GM12878 (cell line): Measurements from ENCODE around the gene HS3ST2. TPM values are rescaled to one million over a fixed set of nuclear protein-coding genes. Genes with fewer than 3 reads are reported as not detected.

Experiments
- ATAC-seq: fragments of 200-7000 bp; cut with Tn5 transposase; 3 replicates; pipeline ENCODE4 v1.9.1; 2020; ENCODE audit warnings: mild to moderate bottlenecking, moderate library complexity
- BruUV-seq: library from RNA; stranded (reverse); fragments of 400-500 nt; replicated peaks from 2 replicates; lab custom pipeline; 2021; lab: Mats Ljungman, UMichigan
- CTCF ChIA-PET: fragments of 300-600 bp; sonication (Branson Sonifier 250); formaldehyde crosslinking; extraction: SDS; loops from one replicate; lab custom pipeline; 2021; ENCODE audit warnings: inconsistent platforms; lab: Yijun Ruan, JAX
- POLR2A ChIA-PET: fragments of 350-600 bp; formaldehyde crosslinking; extraction: SDS; loops from one replicate; lab custom pipeline; 2021; ENCODE audit warnings: inconsistent platforms; lab: Charles Lee
- RAD21 ChIA-PET: fragments of 300-600 bp; sonication (Branson Sonifier 250); formaldehyde crosslinking; loops from one replicate; lab custom pipeline; 2023; ENCODE audit warnings: antibody characterized with exemption; ENCODE audit not compliant: unreplicated experiment; lab: Charles Lee
- SMC1A ChIA-PET: fragments of 300-600 bp; sonication (Branson Sonifier 250); formaldehyde crosslinking; loops from one replicate; lab custom pipeline; 2023; ENCODE audit not compliant: unreplicated experiment, uncharacterized antibody; lab: Charles Lee
- DNase-seq: peaks from one replicate; pipeline ENCODE4 v3.0.0-alpha.2; 2011; ENCODE audit warnings: low read depth, low spot score
- FAIRE-seq: peaks from 3 replicates; lab custom pipeline; 2011; peaks lifted over from hg19 to GRCh38; lab: Jason Lieb, UNC
- H2AFZ ChIP-seq: 2 replicates; pipeline ENCODE4 v1.6.0; 2011; ENCODE audit warnings: low read depth, low read length, control low read depth; ENCODE audit not compliant: control insufficient read depth
- H3K27ac ChIP-seq: 2 replicates; pipeline ENCODE4 v1.5.1; 2011; ENCODE audit warnings: control low read depth; ENCODE audit not compliant: control insufficient read depth, insufficient read depth
- H3K27me3 ChIP-seq, 2 experiments: replicated peaks in 1 of 2; 2 replicates each; pipeline versions ENCODE4 v1.6.0 to v1.6.1; 2011; ENCODE audit warnings: low read length in 1 of 2; ENCODE audit not compliant: control insufficient read depth in 2 of 2, insufficient read depth in 2 of 2
- H3K36me3 ChIP-seq, 2 experiments: 2 replicates each; pipeline ENCODE4 v1.5.1; 2011; ENCODE audit warnings: low read length in 1 of 2; ENCODE audit not compliant: control insufficient read depth in 2 of 2, insufficient read depth in 2 of 2
- H3K4me1 ChIP-seq: 2 replicates; pipeline ENCODE4 v1.6.1; 2011; ENCODE audit warnings: mild to moderate bottlenecking, low read length, moderate library complexity, mixed read lengths; ENCODE audit not compliant: control insufficient read depth, insufficient read depth
- H3K4me2 ChIP-seq: 2 replicates; pipeline ENCODE4 v1.6.0; 2011; ENCODE audit warnings: control low read depth; ENCODE audit not compliant: control insufficient read depth, insufficient read depth
- H3K4me3 ChIP-seq: fragments of 200-600 bp; sonication (generic); 2 replicates; pipeline ENCODE4 v1.5.1; 2016
- H3K79me2 ChIP-seq: 2 replicates; pipeline ENCODE4 v1.6.0; 2011; ENCODE audit warnings: low read length; ENCODE audit not compliant: control insufficient read depth, insufficient read depth
- H3K9ac ChIP-seq: 2 replicates; pipeline ENCODE4 v1.8.0; 2011; ENCODE audit warnings: low read length, control low read depth, mixed read lengths; ENCODE audit not compliant: control insufficient read depth, insufficient read depth
- H3K9me3 ChIP-seq: replicated peaks from 3 replicates; pipeline ENCODE4 v1.5.1; 2011; ENCODE audit warnings: mild to moderate bottlenecking, low read length; ENCODE audit not compliant: control insufficient read depth, insufficient read depth
- H4K20me1 ChIP-seq: 2 replicates; pipeline ENCODE4 v1.6.0; 2011; ENCODE audit not compliant: control insufficient read depth, insufficient read depth
- ETV6 ChIP-seq, 2 experiments: fragments of 450-650 bp in 1 of 2; IDR thresholded peaks in 1 of 2; conservative IDR thresholded peaks in 1 of 2; 2 replicates each; pipeline ENCODE4 v1.6.1; 2014; ENCODE audit warnings: antibody characterized with exemption in 1 of 2, borderline replicate concordance in 1 of 2, low read depth in 1 of 2, mild to moderate bottlenecking in 1 of 2, moderate library complexity in 1 of 2
- FOXM1 ChIP-seq: IDR thresholded peaks from 2 replicates; pipeline ENCODE4 v1.6.1; 2012; ENCODE audit warnings: low read depth, mild to moderate bottlenecking, inconsistent platforms, low read length, moderate library complexity
- GABPA ChIP-seq: IDR thresholded peaks from 2 replicates; pipeline ENCODE4 v1.6.1; 2014; ENCODE audit warnings: antibody characterized with exemption, low read depth, mild to moderate bottlenecking, inconsistent platforms
- NFXL1 ChIP-seq: fragments of 450-650 bp; IDR thresholded peaks from 2 replicates; pipeline ENCODE4 v1.6.1; 2017; ENCODE audit warnings: antibody characterized with exemption, mild to moderate bottlenecking, borderline replicate concordance
- PAX5 ChIP-seq: IDR thresholded peaks from 2 replicates; pipeline ENCODE4 v1.6.1; 2011; ENCODE audit warnings: low read depth, low read length, borderline replicate concordance
- RCOR1 ChIP-seq: conservative IDR thresholded peaks from 2 replicates; pipeline ENCODE4 v1.6.1; 2012; ENCODE audit warnings: low read depth, low read length, improper control_type of control experiment
- SMARCA5 ChIP-seq: fragments of 450-650 bp; IDR thresholded peaks from 2 replicates; pipeline ENCODE4 v1.6.1; 2017; ENCODE audit warnings: mild to moderate bottlenecking
- SRF ChIP-seq, 2 experiments: IDR thresholded peaks; 2 replicates each; pipeline ENCODE4 v1.6.1; 2011; ENCODE audit warnings: low read depth in 2 of 2, low read length in 2 of 2, mild to moderate bottlenecking in 1 of 2, moderate library complexity in 1 of 2
- WGBS: methylation state at CpG from one replicate; pipeline ENCODE4 v1.1.6; 2016; ENCODE audit warnings: low lambda C conversion rate; ENCODE audit not compliant: insufficient replicate concordance, insufficient coverage; ENCODE audit errors: missing lambda C conversion rate; 5-methylcytosine and 5-hydroxymethylcytosine counted together
- in situ Hi-C: fragments of 300-500 bp; cut with MboI; formaldehyde crosslinking; loops from 9 replicates; pipeline ENCODE4 v1.14.3; 2018; ENCODE audit warnings: mixed read lengths
- intact Hi-C: fragments of 100-400 bp; cut with micrococcal nuclease; formaldehyde crosslinking; loops from one replicate; pipeline ENCODE4 v1.14.2; 2022; ENCODE audit not compliant: unreplicated experiment
- polyA plus RNA-seq, 11 experiments: library from polyadenylated mRNA; depleted of rRNA in 4 of 11; unstranded in 6 of 11; stranded (reverse) in 5 of 11; fragments of >200 nt; fragmentation: Nextera tagmentation in 4 of 11; fragmentation: Illumina TruSeq in 1 of 11; extraction: Ambion mirVana in 4 of 11; extraction: Trizol in 1 of 11; gene quantifications; 1 replicate in 1 of 11; 2 replicates in 10 of 11; pipeline versions ENCODE4 v1.2.1 to v1.2.3, GENCODE V29; 2011 to 2016; ENCODE audit warnings: inconsistent platforms in 2 of 11, missing spikeins in 2 of 11, low read depth in 1 of 11
- total RNA-seq, 4 experiments: library from RNA; depleted of rRNA in 3 of 4; stranded (reverse); fragments of >200 nt in 3 of 4; fragmentation: Illumina TruSeq in 1 of 4; extraction: Trizol in 1 of 4; gene quantifications; 2 replicates each; pipeline versions ENCODE4 v1.2.1 to v1.2.3, GENCODE V29; 2013 to 2021
- TF ChIP-seq, protein P1 (sequence below): fragments of 450-650 bp; IDR thresholded peaks from 2 replicates; pipeline ENCODE4 v1.6.1; 2017; ENCODE audit warnings: mild to moderate bottlenecking, low read depth, inconsistent platforms; ENCODE audit not compliant: poor library complexity, severe bottlenecking

HS3ST2 gene
- total and polyA plus RNA-seq, 10 of the 15 experiments (the other 5 are each of a cell fraction or from before 2014, with no cell fraction given) = not detected

DNA sequence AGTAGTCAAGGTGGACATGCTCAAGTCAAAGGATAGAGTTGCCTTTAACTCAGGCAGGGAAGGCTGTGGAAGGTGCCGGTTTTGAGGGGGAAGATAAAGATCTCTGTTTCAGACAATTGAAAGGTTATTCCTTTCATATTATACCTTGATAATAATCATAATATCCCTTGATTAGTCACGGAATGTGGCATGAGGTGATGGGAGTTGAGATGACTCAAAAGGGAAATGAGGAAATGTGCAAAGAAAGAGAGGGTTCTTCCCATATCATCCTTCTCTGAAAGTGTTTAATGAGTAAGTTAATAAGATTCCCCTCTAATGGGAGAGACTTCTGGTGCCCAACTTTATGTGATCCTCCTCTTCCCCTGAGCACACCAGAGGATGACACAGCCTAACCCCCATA lies 43.1 kb upstream of the HS3ST2 start:
- no peak for ATAC-seq
- in situ Hi-C loops = no loop called here
- RAD21 ChIA-PET = no interaction called here

DNA sequence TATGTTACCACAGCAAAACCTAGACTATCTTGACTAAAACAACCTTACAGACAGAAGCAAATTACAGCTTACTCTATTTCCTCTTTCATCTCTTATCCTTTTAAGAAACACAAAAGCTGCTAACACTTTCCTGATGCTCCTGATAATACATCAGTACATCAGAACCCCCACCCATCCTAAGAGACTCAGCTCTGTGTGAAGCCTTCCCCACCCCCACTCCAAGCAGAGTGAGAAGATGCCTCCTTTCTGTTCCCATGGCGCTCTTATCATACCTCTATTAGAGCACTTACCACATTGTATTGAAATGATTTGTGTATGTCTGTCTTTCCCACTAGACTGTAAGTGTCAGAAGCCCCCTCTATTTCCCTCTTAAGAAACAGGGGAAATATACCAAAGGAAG lies 42.4 kb upstream of the HS3ST2 start:
- Histone ChIP-seq H3K9ac (no peak overlapping the region), H3K4me1 (no peaks in the 10 kb centered on the region), H3K9me3 (no peaks in the 10 kb centered on the region), H3K4me2 (no peak overlapping the region), H3K79me2 (no peaks in the 10 kb centered on the region), H3K36me3 (no peaks in the 10 kb centered on the region), H2AFZ (no peak overlapping the region), H3K27me3 (no peaks in the 10 kb centered on the region), H3K4me3 (no peak overlapping the region), H4K20me1 (no peaks in the 10 kb centered on the region), H3K27ac (no peak overlapping the region)
- no peak for TF ChIP-seq SRF (IDR thresholded peaks at IDR 0.05; ENCODE audit: low read depth in 2 of 2, low read length in 2 of 2)
- TF ChIP-seq PAX5 = no peak
- TF ChIP-seq FOXM1 = no peak
- no peak for TF ChIP-seq GABPA
- no peak for TF ChIP-seq ETV6 (conservative IDR thresholded peaks at IDR 0.05 in 1 of 2, IDR thresholded peaks at IDR 0.05 in 1 of 2; ENCODE audit: borderline replicate concordance in 1 of 2, low read depth in 1 of 2)
- ChIA-PET POLR2A (no interaction called here), SMC1A (no interaction called here), RAD21 (no interaction called here), CTCF (no interaction called here)
- FAIRE-seq (no peak), ATAC-seq (no peak), DNase-seq (no peak)
- WGBS = 0% methylated on average over 1 of the region's 1 CpG
- in situ Hi-C loops = no loop called here
- BruUV-seq = no TSS peak
- intact Hi-C loops = no loop called here

More for the DNA sequence above, 43.1 kb upstream of the HS3ST2 start:
- intact Hi-C loops = no loop called here
- no peak overlapping the region for H3K4me2 ChIP-seq
- FAIRE-seq (no peak), DNase-seq (no peak)
- WGBS = 8% methylated on average over 2 of the region's 2 CpGs
- no peaks in the 10 kb centered on the region for H4K20me1 ChIP-seq
- POLR2A ChIA-PET = no interaction called here
- CTCF ChIA-PET = no interaction called here
- H3K79me2 ChIP-seq = no peaks in the 10 kb centered on the region
- no peaks in the 10 kb centered on the region for H3K36me3 ChIP-seq
- H3K9me3 ChIP-seq = no peaks in the 10 kb centered on the region
- no peak overlapping the region for H3K27ac ChIP-seq
- H3K4me1 ChIP-seq = no peaks in the 10 kb centered on the region
- no peak overlapping the region for H2AFZ ChIP-seq
- H3K9ac ChIP-seq = no peak overlapping the region
- no peak overlapping the region for H3K4me3 ChIP-seq
- SMC1A ChIA-PET = no interaction called here
- H3K27me3 ChIP-seq = no peaks in the 10 kb centered on the region
- TF ChIP-seq, protein P1, sequence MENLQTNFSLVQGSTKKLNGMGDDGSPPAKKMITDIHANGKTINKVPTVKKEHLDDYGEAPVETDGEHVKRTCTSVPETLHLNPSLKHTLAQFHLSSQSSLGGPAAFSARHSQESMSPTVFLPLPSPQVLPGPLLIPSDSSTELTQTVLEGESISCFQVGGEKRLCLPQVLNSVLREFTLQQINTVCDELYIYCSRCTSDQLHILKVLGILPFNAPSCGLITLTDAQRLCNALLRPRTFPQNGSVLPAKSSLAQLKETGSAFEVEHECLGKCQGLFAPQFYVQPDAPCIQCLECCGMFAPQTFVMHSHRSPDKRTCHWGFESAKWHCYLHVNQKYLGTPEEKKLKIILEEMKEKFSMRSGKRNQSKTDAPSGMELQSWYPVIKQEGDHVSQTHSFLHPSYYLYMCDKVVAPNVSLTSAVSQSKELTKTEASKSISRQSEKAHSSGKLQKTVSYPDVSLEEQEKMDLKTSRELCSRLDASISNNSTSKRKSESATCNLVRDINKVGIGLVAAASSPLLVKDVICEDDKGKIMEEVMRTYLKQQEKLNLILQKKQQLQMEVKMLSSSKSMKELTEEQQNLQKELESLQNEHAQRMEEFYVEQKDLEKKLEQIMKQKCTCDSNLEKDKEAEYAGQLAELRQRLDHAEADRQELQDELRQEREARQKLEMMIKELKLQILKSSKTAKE = no peak
- TF ChIP-seq NFXL1 (no peak), RCOR1 (no peak), SMARCA5 (no peak)
- TF ChIP-seq, all 136 proteins: peak for 0
- BruUV-seq = no TSS peak
